ENCODE data around the gene FAM76B. TPM values are rescaled to one million over a fixed set of nuclear protein-coding genes. Genes with fewer than 3 reads are reported as not detected.

FAM76B gene
- total RNA-seq, 1 donor from 2014 or later, result 4.7 TPM

DNA sequence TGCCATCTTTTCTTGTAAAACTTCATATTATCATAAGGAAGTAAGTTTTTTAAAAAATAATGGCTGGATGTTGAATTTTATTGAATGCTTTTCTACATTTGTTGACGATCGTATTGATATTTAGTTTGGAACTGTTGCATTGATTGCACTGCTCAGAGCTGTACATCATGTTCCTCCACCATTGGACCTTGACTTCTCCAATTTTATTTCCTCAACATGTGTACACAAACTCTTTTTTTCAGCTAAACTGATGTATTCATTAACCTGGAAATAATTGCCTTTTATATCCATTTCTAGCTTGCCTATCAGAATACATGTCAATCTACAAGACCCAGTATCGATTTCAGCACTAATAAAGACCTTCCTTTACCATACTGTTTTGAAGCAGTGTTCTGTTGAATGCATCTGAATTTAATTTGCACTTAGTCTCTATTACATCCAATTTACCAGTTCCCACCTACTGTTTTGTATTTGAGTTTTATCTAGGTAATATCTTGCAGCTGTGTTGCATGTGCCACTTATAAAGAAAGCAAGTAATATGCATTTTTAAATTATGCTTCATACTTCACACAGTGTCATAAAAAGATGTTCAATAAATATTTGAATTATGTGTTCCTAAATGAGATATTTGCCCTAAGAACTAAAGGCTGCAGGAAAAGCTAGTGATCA lies 6.2 kb upstream of the FAM76B start:
- DNase-seq (no peak), ATAC-seq (ENCODE audit: poor library complexity) (no peak)
- intact Hi-C loops (cut with DNase I), result no loop called here

DNA sequence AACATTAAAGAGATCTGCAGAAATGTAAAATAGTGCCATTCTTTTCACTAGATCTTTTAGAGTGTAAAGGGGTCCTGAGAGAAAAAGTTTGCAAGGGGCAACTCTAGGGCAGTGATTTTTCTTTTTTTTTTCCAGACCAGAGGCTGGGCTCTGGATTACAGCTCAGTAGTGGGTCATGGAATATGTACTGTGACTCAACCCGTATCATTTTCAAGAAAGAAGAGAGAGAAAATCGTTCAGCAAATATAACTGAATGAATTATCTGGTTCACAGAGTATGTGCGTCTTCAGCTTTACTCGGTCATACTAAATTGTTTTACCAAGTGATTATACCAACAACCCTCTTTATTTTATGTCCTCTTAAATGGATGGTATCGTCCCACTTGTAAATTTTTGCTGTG lies 4.5 kb upstream of the FAM76B start:
- intact Hi-C loops (cut with DNase I), result no loop called here
- no peak for ATAC-seq (ENCODE audit: poor library complexity)
- DNase-seq, result no peak

DNA sequence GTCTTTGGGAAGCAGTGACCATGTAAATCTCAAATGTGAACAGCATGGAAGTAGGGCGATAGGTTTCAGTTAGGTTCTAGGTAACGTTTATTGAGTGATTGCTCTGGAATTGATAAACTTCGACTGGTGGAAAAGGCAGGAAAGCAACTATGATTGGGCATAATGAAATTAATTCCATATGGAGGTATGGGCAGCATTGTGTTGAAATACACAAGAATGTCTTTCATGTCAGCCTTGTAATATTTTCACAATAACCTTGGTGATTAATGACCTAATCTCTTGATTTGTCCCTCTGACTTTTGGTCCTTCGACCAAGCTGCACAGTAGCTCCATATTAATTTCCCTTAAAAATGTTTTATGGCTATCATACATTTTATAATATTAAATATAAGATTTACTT lies 3.5 kb upstream of the FAM76B start:
- DNase-seq, result no peak
- intact Hi-C loops (cut with DNase I), result no loop called here
- no peak for ATAC-seq (ENCODE audit: poor library complexity)

GRCh38 chr11:95792700-95793099 lies 3.1 kb upstream of the FAM76B start:
- ATAC-seq (ENCODE audit: poor library complexity), result no peak
- intact Hi-C loops (cut with DNase I), result no loop called here
- DNase-seq, result no peak

GRCh38 chr11:95792200-95792599 lies 2.6 kb upstream of the FAM76B start:
- intact Hi-C loops (cut with DNase I), result no loop called here
- DNase-seq (no peak), ATAC-seq (ENCODE audit: poor library complexity) (no peak)

DNA sequence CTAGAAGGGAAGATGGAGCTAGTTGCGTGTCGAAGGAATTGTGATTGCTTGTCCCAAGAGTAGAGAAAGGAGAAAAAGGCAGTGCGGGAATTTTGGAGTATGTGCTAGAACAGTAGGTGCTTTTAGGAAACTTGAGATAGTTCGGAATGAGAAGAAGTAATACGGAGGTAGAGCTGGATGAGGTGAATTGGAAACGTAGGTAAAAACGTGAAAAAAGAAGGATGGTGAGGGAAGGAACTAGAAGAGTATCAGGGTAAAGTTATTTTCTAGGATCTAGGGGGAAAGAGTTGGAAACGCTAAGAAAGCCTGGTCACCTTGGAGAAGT lies 2.1 kb upstream of the FAM76B start:
- DNase-seq (no peak), ATAC-seq (ENCODE audit: poor library complexity) (no peak)
- intact Hi-C loops (cut with DNase I), result no loop called here

DNA sequence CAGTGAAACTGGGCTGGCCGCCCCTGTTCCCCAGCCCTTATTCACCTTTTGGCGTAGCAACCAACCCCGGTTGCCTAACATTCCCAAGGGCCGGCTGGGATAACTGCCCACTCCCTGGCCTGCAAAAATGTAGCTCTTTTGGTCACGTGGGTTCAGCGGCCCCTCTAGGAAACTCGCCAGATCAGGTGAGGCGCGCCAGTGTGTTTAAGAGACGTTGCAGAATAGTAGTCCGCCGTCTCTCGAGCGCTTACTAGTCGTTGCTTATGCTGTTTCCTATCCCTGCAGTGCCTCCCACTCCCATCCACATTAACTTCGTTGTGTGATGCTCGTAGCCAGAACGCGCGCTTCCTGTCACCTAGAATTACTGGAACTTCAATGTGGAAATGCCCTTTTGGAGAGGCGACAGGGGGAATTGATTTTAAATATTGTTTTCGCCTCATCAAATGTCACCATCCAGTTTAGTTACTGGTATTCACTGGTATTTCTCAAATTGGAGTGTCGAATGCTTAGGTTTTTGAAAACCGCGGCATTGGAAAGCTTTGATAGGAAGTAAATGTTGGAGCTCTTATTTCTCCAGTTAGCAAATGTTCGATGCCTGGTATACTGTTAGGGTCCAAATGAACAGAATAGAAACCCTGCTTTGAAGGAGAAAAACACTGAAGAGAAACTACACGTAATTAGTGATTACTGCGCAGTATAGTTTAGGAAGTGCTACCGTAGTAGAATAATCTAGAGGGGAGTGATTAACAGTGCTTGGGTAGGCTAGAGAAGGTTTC lies 1.5 kb upstream of the FAM76B start:
- intact Hi-C loops (cut with DNase I), result no loop called here
- DNase-seq (peak; percentile 66), ATAC-seq (ENCODE audit: poor library complexity) (peak; percentile 0)

- intact Hi-C loops (cut with DNase I), result no loop called here
- ATAC-seq (ENCODE audit: poor library complexity), result peak; percentile 94
- DNase-seq, result peak; percentile 93
Observed at GRCh38 chr11:95790123-95790932, 746 bp upstream of the FAM76B start, which contains the start of gene CEP57. Gene CEP57 (plus strand): TSS chr11:95790498. CDS start chr11:95790699, 201 bp downstream.

- ATAC-seq (ENCODE audit: poor library complexity), result no peak
- no peak for DNase-seq
- intact Hi-C loops (cut with DNase I), result no loop called here
Observed at GRCh38 chr11:95788921-95789505, 569 bp downstream of the FAM76B start.

DNA sequence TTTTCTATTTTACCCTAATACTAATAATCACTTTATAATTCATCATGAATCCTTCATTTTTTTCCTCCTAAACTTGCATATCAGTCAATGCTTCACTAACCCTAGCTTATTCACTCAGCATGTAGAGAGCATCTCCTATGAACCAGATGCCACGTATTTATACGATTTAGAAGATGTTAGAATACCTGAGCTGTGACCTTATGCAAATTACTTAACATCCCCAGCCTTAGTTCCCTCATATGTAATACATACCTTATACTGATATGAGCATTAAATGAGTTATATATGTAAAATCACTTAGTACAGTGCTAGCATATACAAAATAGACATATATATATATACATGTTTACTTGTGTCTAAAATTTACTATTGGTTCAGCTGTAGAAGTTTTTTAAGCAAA lies 9.0 kb downstream of the FAM76B start:
- intact Hi-C loops (cut with DNase I), result no loop called here
- no peak for DNase-seq
- no peak for ATAC-seq (ENCODE audit: poor library complexity)

GRCh38 chr11:95778699-95779098 lies 10.9 kb downstream of the FAM76B start:
- DNase-seq, result no peak
- ATAC-seq (ENCODE audit: poor library complexity), result no peak
- intact Hi-C loops (cut with DNase I), result no loop called here

DNA sequence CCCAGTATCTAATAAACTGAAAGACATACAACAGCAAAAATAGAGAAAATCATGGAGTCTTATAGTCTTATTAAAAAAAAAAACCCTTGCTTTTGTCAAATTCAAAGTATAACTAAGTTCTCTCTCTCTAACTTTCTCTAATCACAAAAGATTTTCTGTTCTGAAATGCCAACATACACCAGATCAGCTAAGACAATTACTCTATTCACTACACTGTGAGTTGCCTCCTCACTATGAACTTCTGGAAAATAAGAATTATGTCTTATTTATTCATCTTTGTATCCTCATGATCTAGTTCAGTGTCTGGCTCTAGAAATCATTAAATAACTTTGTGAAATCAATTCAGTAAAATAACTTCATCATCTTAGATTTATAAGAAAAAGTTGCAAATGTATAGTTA lies 12.7 kb downstream of the FAM76B start:
- ATAC-seq (ENCODE audit: poor library complexity) (no peak), DNase-seq (no peak)
- intact Hi-C loops (cut with DNase I), result no loop called here

GRCh38 chr11:95768521-95768920 lies 21.1 kb downstream of the FAM76B start:
- DNase-seq (no peak), ATAC-seq (ENCODE audit: poor library complexity) (no peak)
- intact Hi-C loops (cut with DNase I), result loop anchor here (10.0 kb wide), 1 partner anchor 704 kb away; the partner anchor contains the start of gene SRSF8

- ATAC-seq (ENCODE audit: poor library complexity), result peak; percentile 38
- DNase-seq, result no peak
- intact Hi-C loops (cut with DNase I), result loop anchor here (10.0 kb wide), 1 partner anchor 703 kb away; the partner anchor contains the start of gene SRSF8
Observed at GRCh38 chr11:95767498-95767897, 22.1 kb downstream of the FAM76B start.

GRCh38 chr11:95766701-95767100 lies 22.9 kb downstream of the FAM76B start:
- ATAC-seq (ENCODE audit: poor library complexity) (no peak), DNase-seq (no peak)
- intact Hi-C loops (cut with DNase I), result loop anchor here (10.0 kb wide), 1 partner anchor 702 kb away; the partner anchor contains the start of gene SRSF8

- peak; percentile 69 for ATAC-seq (ENCODE audit: poor library complexity)
- no peak for DNase-seq
- intact Hi-C loops (cut with DNase I), result loop anchor here (10.0 kb wide), 1 partner anchor 700 kb away; the partner anchor contains the start of gene SRSF8
Observed at GRCh38 chr11:95764267-95764898, 25.2 kb downstream of the FAM76B start.

DNA sequence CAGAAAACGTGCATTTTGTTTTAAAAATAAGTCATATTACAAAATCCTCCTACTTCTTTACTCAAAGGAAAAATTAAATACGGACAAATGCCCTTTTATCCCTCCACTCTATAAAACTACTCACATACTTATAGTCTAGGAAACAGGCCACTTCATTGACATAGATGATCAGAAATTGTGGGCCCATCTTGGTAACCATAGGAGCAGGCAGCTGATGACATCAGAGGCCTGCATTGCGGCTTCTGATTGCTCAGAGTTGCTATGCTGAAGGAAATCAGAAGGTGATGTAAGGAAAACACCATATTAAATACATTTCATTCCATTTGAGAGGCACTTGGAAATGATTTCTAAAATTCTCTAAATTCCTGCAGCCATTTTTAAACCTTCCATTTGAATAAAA lies 27.0 kb downstream of the FAM76B start:
- ATAC-seq (ENCODE audit: poor library complexity) (no peak), DNase-seq (no peak)
- intact Hi-C loops (cut with DNase I), result loop anchor here (2.0 to 10.0 kb wide), 2 partner anchors 612 to 698 kb away; partner anchors contain the start of gene SRSF8

DNA sequence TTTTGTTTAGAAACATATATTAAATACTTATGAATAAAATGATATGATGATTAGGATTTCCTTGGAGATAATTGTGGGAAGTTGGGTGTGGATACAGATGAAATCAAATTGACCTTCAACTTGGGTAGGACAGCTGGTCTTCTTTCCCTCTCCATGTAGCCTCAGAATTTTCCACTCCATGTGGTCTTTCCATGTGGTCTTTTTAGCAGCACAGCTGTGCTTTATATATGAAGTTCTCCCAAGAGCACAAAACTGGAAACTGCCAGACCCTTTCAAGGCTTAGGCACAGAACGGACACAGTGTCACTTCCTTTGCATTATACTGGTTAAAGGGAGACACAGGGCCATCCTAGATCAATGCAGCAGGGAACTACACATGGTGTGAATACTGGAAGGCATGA lies 28.6 kb downstream of the FAM76B start:
- intact Hi-C loops (cut with DNase I), result loop anchor here (10.0 kb wide), 1 partner anchor 696 kb away; the partner anchor contains the start of gene SRSF8
- ATAC-seq (ENCODE audit: poor library complexity), result no peak
- DNase-seq, result no peak
